Astrocyte of the cerebellum (primary cell): ENCODE results near the gene APBA1.

Source experiments
- DNase-seq: peaks from one replicate; pipeline ENCODE4 v3.0.0-alpha.2; 2011; ENCODE audit warnings: low read depth
- H3K4me3 ChIP-seq: 2 replicates; pipeline ENCODE4 v1.5.1; 2011; ENCODE audit warnings: mild to moderate bottlenecking, low read depth, low read length, moderate library complexity
- CTCF ChIP-seq: IDR thresholded peaks from 2 replicates; pipeline ENCODE4 v1.5.1; 2012; ENCODE audit warnings: low read length, low read depth, moderate library complexity, mild to moderate bottlenecking; ENCODE audit errors: missing control alignments
- in situ Hi-C: cut with HindIII; loops from 2 replicates; pipeline ENCODE4 v1.10.0; 2017; ENCODE audit warnings: low sequenced_read_pairs

The APBA1 gene

GRCh38 chr9:69469136-69469535, 203.0 kb downstream of the APBA1 start:
- DNase-seq: no peak
- no peak for TF ChIP-seq CTCF
- in situ Hi-C loops: no loop called here
- H3K4me3 ChIP-seq: no peak overlapping the region

- in situ Hi-C loops: no loop called here
- H3K4me3 ChIP-seq: no peak overlapping the region
Observed at GRCh38 chr9:69468380-69468779, 203.8 kb downstream of the APBA1 start.

GRCh38 chr9:69466151-69466550, 206.0 kb downstream of the APBA1 start:
- no peak for TF ChIP-seq CTCF
- no peak overlapping the region for H3K4me3 ChIP-seq
- in situ Hi-C loops: no loop called here
- no peak for DNase-seq

More at GRCh38 chr9:69468380-69468779, 203.8 kb downstream of the APBA1 start:
- DNase-seq: no peak
- no peak for TF ChIP-seq CTCF

GRCh38 chr9:69465473-69465872, 206.7 kb downstream of the APBA1 start:
- in situ Hi-C loops: no loop called here
- TF ChIP-seq CTCF: no peak
- no peak overlapping the region for H3K4me3 ChIP-seq
- no peak for DNase-seq

- in situ Hi-C loops: no loop called here
Observed at GRCh38 chr9:69463497-69464068, 208.6 kb downstream of the APBA1 start.

GRCh38 chr9:69462394-69462793, 209.8 kb downstream of the APBA1 start:
- TF ChIP-seq CTCF: no peak
- in situ Hi-C loops: no loop called here
- H3K4me3 ChIP-seq: no peak overlapping the region
- DNase-seq: no peak

More at GRCh38 chr9:69463497-69464068, 208.6 kb downstream of the APBA1 start:
- DNase-seq: no peak
- no peak for TF ChIP-seq CTCF
- no peak overlapping the region for H3K4me3 ChIP-seq
